Activated CD4-positive, alpha-beta T cell treated with anti-CD3 and anti-CD28 coated beads, Interleukin-2, amount 10 ng/mL, durations not matched to agents 24 days and 14 days (primary cell): ENCODE measurements around the gene ACP6. TPM values are rescaled to one million over a fixed set of nuclear protein-coding genes. Genes with fewer than 3 reads are reported as not detected.
A peak's percentile ranks its signal among the peaks of the same experiment; 100 is the strongest.

Source experiments
- DNase-seq: peaks from one replicate; pipeline ENCODE4 v3.0.0; 2022
- H3K27ac Mint-ChIP-seq: one replicate; pipeline ENCODE4 v1.8.0; 2022; ENCODE audit warnings: mild to moderate bottlenecking, mixed read lengths
- H3K27me3 Mint-ChIP-seq: one replicate; pipeline ENCODE4 v1.8.0; 2022; ENCODE audit warnings: mixed read lengths
- H3K36me3 Mint-ChIP-seq: one replicate; pipeline ENCODE4 v1.8.0; 2022; ENCODE audit warnings: low read depth, mild to moderate bottlenecking, mixed read lengths
- H3K4me1 Mint-ChIP-seq: one replicate; pipeline ENCODE4 v1.8.0; 2021; ENCODE audit warnings: mixed read lengths
- H3K4me3 Mint-ChIP-seq: one replicate; pipeline ENCODE4 v1.8.0; 2022; ENCODE audit warnings: mild to moderate bottlenecking, moderate library complexity, mixed read lengths
- H3K9me3 Mint-ChIP-seq: one replicate; pipeline ENCODE4 v1.8.0; 2021; ENCODE audit warnings: mixed read lengths
- intact Hi-C: fragments of 100-400 bp; cut with micrococcal nuclease; formaldehyde crosslinking; loops from one replicate; pipeline ENCODE4 v1.15.1; 2023
- total RNA-seq: library from RNA; stranded (reverse); gene quantifications from 2 replicates; pipeline ENCODE4 v1.2.3, GENCODE V29; 2022

The ACP6 gene
- total RNA-seq, 1 donor from 2014 or later = 9.5 TPM

DNA sequence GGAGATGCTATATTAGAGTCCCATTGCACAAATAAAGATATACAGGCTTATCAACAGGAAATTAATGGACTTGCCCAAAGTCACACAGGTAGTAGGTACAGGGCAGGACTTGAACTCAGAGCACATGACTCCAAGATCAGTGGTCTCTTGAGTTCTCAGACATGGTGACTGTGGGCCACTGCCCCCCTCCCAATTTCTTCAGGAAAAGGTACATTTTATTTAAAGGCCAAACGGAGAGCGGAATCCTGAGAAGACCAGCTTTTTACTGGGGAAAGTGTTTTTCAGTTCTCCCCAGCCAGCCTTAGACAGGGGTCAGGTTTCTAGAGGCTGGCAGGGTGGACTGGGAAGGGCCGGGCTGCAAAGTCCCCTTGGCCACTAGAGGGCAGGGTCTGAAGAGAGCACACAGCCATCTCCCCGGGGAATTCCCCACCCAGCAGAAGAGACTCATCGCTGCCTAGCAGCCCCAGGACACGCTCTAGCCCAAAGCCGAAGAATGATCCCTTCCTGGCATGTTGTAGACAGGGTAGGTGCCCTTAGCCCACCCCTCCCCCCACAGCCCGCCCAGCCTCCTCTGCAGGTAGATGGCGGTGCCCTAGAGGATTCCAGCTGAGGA, 29.7 kb downstream of the ACP6 start:
- Mint-ChIP-seq H3K4me3 (no peak overlapping the region), H3K4me1 (peaks cover 41% of the 10 kb centered on the region), H3K27ac (no peak overlapping the region), H3K27me3 (no peaks in the 10 kb centered on the region), H3K36me3 (peaks cover 27% of the 10 kb centered on the region), H3K9me3 (no peaks in the 10 kb centered on the region)
- intact Hi-C loops = loop anchor here (1.0 to 5.0 kb wide), 2 partner anchors 60 to 123 kb away; no protein-coding TSS in a partner anchor
- peak; percentile 93 for DNase-seq

DNA sequence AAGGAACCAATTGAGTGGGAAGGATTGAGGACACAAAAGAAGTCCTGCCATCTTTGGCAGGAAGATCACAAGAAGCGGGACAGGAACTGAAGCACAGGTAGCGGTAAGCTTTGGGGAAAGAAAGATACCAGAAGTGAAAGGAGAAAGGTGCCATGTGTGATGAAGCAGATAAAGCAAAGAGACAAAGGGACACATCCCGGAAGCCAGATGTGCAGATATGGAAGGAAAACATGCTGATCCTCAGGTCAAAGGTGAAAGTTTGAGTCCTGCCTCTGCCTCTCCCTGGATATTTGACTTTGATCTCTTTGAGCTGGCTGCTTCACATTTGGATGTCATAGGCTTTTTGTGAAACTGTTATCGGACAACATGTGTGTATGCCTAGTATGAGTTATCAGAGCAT, 34.0 kb downstream of the ACP6 start:
- Mint-ChIP-seq H3K4me3 (no peak overlapping the region), H3K4me1 (peaks cover 19% of the 10 kb centered on the region), H3K27me3 (no peaks in the 10 kb centered on the region), H3K27ac (no peak overlapping the region), H3K36me3 (peaks cover 7% of the 10 kb centered on the region), H3K9me3 (no peaks in the 10 kb centered on the region)
- no peak for DNase-seq
- intact Hi-C loops = no loop called here

- H3K9me3 Mint-ChIP-seq = no peaks in the 10 kb centered on the region
- no peak for DNase-seq
- no peak overlapping the region for H3K27ac Mint-ChIP-seq
- no peak overlapping the region for H3K4me3 Mint-ChIP-seq
- intact Hi-C loops = no loop called here
- peaks cover 7% of the 10 kb centered on the region for H3K36me3 Mint-ChIP-seq
- H3K27me3 Mint-ChIP-seq = no peaks in the 10 kb centered on the region
- H3K4me1 Mint-ChIP-seq = peaks cover 14% of the 10 kb centered on the region
Measured at GRCh38 chr1:147635342-147635741, 35.0 kb downstream of the ACP6 start.

DNA sequence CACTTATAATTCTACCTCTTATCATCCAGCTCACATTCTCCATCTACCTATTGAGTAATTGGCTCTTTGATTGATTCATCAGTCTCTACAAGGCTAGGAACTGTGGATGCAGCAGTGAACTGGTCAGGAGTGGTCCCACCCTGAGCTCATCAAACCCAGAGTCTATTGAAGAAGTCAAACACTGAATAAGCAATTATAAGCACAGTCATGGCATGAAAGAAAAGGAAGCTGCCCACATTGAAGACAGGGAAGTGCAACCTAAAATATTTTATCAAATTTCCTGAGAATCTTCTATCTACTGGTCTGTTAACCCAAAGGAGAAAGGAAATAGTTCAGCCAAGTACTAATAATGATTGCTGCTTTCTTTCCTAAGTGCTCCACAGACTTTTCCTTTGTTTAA, 35.7 kb downstream of the ACP6 start:
- peaks cover 16% of the 10 kb centered on the region for H3K4me1 Mint-ChIP-seq
- H3K9me3 Mint-ChIP-seq = no peaks in the 10 kb centered on the region
- no peak overlapping the region for H3K27ac Mint-ChIP-seq
- intact Hi-C loops = no loop called here
- no peak overlapping the region for H3K4me3 Mint-ChIP-seq
- no peak for DNase-seq
- H3K36me3 Mint-ChIP-seq = peaks cover 7% of the 10 kb centered on the region
- H3K27me3 Mint-ChIP-seq = no peaks in the 10 kb centered on the region

GRCh38 chr1:147633759-147634158, 36.6 kb downstream of the ACP6 start:
- Mint-ChIP-seq H3K4me1 (peaks cover 19% of the 10 kb centered on the region), H3K36me3 (peaks cover 7% of the 10 kb centered on the region), H3K27me3 (no peaks in the 10 kb centered on the region), H3K4me3 (no peak overlapping the region), H3K27ac (no peak overlapping the region), H3K9me3 (no peaks in the 10 kb centered on the region)
- intact Hi-C loops = no loop called here
- no peak for DNase-seq

- no peaks in the 10 kb centered on the region for H3K27me3 Mint-ChIP-seq
- no peak overlapping the region for H3K27ac Mint-ChIP-seq
- H3K4me3 Mint-ChIP-seq = no peak overlapping the region
- no peak for DNase-seq
- no peaks in the 10 kb centered on the region for H3K9me3 Mint-ChIP-seq
- intact Hi-C loops = no loop called here
- peaks cover 7% of the 10 kb centered on the region for H3K36me3 Mint-ChIP-seq
- H3K4me1 Mint-ChIP-seq = peaks cover 33% of the 10 kb centered on the region
Measured at GRCh38 chr1:147631839-147632238, 38.5 kb downstream of the ACP6 start.

GRCh38 chr1:147630447-147630846, 39.9 kb downstream of the ACP6 start:
- Mint-ChIP-seq H3K27me3 (no peaks in the 10 kb centered on the region), H3K4me1 (peaks cover 29% of the 10 kb centered on the region), H3K36me3 (peaks cover 7% of the 10 kb centered on the region), H3K9me3 (no peaks in the 10 kb centered on the region), H3K27ac (no peak overlapping the region), H3K4me3 (no peak overlapping the region)
- no peak for DNase-seq
- intact Hi-C loops = no loop called here

GRCh38 chr1:147630022-147630421, 40.3 kb downstream of the ACP6 start:
- Mint-ChIP-seq H3K4me1 (peaks cover 26% of the 10 kb centered on the region), H3K27me3 (no peaks in the 10 kb centered on the region), H3K36me3 (peaks cover 10% of the 10 kb centered on the region), H3K9me3 (no peaks in the 10 kb centered on the region), H3K4me3 (no peak overlapping the region), H3K27ac (no peak overlapping the region)
- no peak for DNase-seq
- intact Hi-C loops = no loop called here

DNA sequence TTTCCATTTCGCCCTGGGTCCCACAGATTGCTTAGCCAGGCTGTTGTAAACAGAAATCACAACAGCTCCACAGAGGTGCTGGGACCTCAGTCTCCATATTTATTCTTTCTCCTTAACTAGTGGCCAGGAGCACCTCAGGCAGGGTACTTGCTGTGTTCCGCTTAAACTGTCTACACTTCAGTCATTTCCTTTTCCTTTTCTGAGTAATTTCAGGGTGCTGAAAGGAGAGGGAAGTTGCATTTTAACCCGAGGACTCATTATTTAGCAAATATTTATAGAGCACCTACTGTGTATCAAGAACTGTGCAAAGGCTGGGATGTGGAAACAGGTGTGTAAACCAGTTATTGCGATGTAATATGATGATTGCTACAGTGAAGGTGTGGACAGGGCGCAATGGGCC, 41.9 kb downstream of the ACP6 start:
- peaks cover 26% of the 10 kb centered on the region for H3K4me1 Mint-ChIP-seq
- H3K9me3 Mint-ChIP-seq = no peaks in the 10 kb centered on the region
- H3K27me3 Mint-ChIP-seq = no peaks in the 10 kb centered on the region
- H3K36me3 Mint-ChIP-seq = peaks cover 11% of the 10 kb centered on the region
- intact Hi-C loops = no loop called here
- no peak overlapping the region for H3K4me3 Mint-ChIP-seq
- no peak for DNase-seq
- no peak overlapping the region for H3K27ac Mint-ChIP-seq

GRCh38 chr1:147627435-147628110, 42.8 kb downstream of the ACP6 start:
- Mint-ChIP-seq H3K9me3 (no peaks in the 10 kb centered on the region), H3K4me3 (no peak overlapping the region), H3K27ac (no peak overlapping the region), H3K36me3 (peaks cover 13% of the 10 kb centered on the region), H3K27me3 (no peaks in the 10 kb centered on the region), H3K4me1 (peaks cover 26% of the 10 kb centered on the region)
- DNase-seq = peak; percentile 84
- intact Hi-C loops = loop anchor here (1.0 kb wide), 3 partner anchors 9 to 132 kb away; no protein-coding TSS in a partner anchor

DNA sequence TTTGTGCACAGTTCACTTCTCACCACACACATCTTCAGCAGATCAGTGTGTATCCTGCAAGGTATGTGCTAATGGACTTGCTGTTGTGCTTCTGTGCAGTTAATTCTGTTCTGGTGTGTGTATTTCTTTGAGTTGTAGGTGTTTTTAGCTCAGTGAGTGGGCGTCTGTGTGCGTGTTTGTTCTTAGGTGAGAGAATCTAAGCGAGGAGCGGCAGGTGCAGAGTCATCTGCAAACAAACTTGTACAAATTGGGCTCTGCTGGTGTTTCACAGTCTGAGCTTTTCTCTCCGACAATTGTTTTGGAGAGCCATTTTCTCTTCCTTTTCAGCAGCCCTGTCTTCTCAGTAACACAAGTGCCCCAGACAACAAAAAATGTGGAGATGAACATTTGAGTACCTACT, 43.6 kb downstream of the ACP6 start:
- Mint-ChIP-seq H3K27me3 (no peaks in the 10 kb centered on the region), H3K36me3 (peaks cover 17% of the 10 kb centered on the region), H3K4me1 (peaks cover 31% of the 10 kb centered on the region), H3K4me3 (no peak overlapping the region), H3K27ac (no peak overlapping the region), H3K9me3 (no peaks in the 10 kb centered on the region)
- DNase-seq = no peak
- intact Hi-C loops = loop anchor here (1.0 kb wide), 3 partner anchors 8 to 131 kb away; no protein-coding TSS in a partner anchor

GRCh38 chr1:147626291-147626690, 44.0 kb downstream of the ACP6 start:
- no peak for DNase-seq
- Mint-ChIP-seq H3K36me3 (peaks cover 17% of the 10 kb centered on the region), H3K4me3 (no peak overlapping the region), H3K27ac (no peak overlapping the region), H3K27me3 (no peaks in the 10 kb centered on the region), H3K9me3 (no peaks in the 10 kb centered on the region), H3K4me1 (peaks cover 31% of the 10 kb centered on the region)
- intact Hi-C loops = no loop called here

DNA sequence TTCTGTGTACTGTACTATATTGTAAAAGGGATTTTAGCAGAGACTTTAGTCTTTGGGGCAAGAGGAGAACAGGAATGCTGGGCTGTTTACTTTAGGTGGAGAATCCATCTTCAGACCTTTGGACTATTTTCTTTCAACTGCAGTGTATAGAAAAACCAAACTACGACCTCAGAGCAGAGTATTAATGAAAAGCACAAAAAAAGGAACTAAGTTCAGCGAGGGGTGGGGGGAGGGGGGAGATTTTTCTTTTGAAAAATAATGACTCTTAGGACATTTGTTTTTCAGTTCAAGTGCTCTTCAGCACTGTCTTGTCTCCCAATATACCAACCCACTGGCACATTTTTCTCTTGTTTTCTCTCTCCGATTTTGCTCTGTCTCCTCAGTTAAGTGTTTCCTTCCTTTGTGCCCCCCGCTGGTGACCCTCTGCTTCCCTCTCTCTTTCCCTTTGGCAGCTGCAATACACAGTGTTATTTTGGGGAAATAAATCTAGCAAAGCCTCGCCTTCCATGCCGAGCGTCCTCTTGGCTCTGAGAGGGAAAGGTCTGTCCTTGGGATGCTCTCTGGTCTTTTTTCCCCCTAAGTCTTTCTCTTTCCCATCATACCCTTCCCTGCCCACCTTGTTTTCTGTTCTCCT, 44.8 kb downstream of the ACP6 start:
- peak overlapping the region; percentile 54 for H3K27ac Mint-ChIP-seq
- H3K27me3 Mint-ChIP-seq = no peaks in the 10 kb centered on the region
- intact Hi-C loops = no loop called here
- H3K4me1 Mint-ChIP-seq = peaks cover 34% of the 10 kb centered on the region
- no peak for DNase-seq
- peaks cover 23% of the 10 kb centered on the region for H3K36me3 Mint-ChIP-seq
- H3K9me3 Mint-ChIP-seq = no peaks in the 10 kb centered on the region
- H3K4me3 Mint-ChIP-seq = no peak overlapping the region

- Mint-ChIP-seq H3K27ac (no peak overlapping the region), H3K9me3 (no peaks in the 10 kb centered on the region), H3K36me3 (peaks cover 27% of the 10 kb centered on the region), H3K4me3 (no peak overlapping the region), H3K27me3 (no peaks in the 10 kb centered on the region), H3K4me1 (peaks cover 31% of the 10 kb centered on the region)
- no peak for DNase-seq
- intact Hi-C loops = no loop called here
Measured at GRCh38 chr1:147624529-147624928, 45.8 kb downstream of the ACP6 start.
